Measurements from ENCODE around the gene SHB.

GRCh38 chr9:38019731-38020130 is 49.3 kb downstream of the SHB start:
- TF ChIP-seq, protein P1, sequence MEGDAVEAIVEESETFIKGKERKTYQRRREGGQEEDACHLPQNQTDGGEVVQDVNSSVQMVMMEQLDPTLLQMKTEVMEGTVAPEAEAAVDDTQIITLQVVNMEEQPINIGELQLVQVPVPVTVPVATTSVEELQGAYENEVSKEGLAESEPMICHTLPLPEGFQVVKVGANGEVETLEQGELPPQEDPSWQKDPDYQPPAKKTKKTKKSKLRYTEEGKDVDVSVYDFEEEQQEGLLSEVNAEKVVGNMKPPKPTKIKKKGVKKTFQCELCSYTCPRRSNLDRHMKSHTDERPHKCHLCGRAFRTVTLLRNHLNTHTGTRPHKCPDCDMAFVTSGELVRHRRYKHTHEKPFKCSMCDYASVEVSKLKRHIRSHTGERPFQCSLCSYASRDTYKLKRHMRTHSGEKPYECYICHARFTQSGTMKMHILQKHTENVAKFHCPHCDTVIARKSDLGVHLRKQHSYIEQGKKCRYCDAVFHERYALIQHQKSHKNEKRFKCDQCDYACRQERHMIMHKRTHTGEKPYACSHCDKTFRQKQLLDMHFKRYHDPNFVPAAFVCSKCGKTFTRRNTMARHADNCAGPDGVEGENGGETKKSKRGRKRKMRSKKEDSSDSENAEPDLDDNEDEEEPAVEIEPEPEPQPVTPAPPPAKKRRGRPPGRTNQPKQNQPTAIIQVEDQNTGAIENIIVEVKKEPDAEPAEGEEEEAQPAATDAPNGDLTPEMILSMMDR (IDR thresholded peaks at IDR 0.05): no peak
- TF ChIP-seq EZH2 (IDR thresholded peaks at IDR 0.05) (no peak), EZH2phosphoT487 (IDR thresholded peaks at IDR 0.05) (no peak)
